Activated T-helper 1 cell treated with anti-CD3 and anti-CD28 coated beads, Interleukin-2, amount 50 U/mL, for 16 hours (primary cell): ENCODE measurements around the gene SPATA13.
"Not testable (repeated sequence)": the region's sequence is repeated elsewhere in the genome, so short reads cannot be mapped to it uniquely, and the experiment has no call there.

Experiments used
- DNase-seq, 2 donors: peaks; one replicate each; pipeline ENCODE4 v3.0.0-alpha.2; 2020; ENCODE audit warnings: low read depth in 1 of 2, low spot score in 1 of 2

The SPATA13 gene

GRCh38 chr13:24308068-24308445, 147.5 kb downstream of the SPATA13 start:
- DNase-seq, result no peak

- no peak for DNase-seq
Measured at GRCh38 chr13:24308488-24309020, 148.0 kb downstream of the SPATA13 start.

GRCh38 chr13:24309300-24309699, 148.8 kb downstream of the SPATA13 start, which contains the start of gene C1QTNF9:
Gene C1QTNF9 (plus strand): TSS chr13:24309580. CDS start chr13:24316004, 6,424 bp downstream.
- not testable (repeated sequence) for DNase-seq

GRCh38 chr13:24313439-24313838, 152.9 kb downstream of the SPATA13 start:
- DNase-seq, result no peak

- not testable (repeated sequence) for DNase-seq
Measured at GRCh38 chr13:24317835-24318234, 157.3 kb downstream of the SPATA13 start.

GRCh38 chr13:24318878-24319277, 158.4 kb downstream of the SPATA13 start:
- not testable (repeated sequence) for DNase-seq

- not testable (repeated sequence) for DNase-seq
Measured at GRCh38 chr13:24319641-24320040, 159.1 kb downstream of the SPATA13 start.

GRCh38 chr13:24321416-24321815, 160.9 kb downstream of the SPATA13 start:
- not testable (repeated sequence) for DNase-seq

- DNase-seq, result not testable (repeated sequence)
Measured at GRCh38 chr13:24322470-24322869, 161.9 kb downstream of the SPATA13 start.

GRCh38 chr13:24323036-24323738, 162.7 kb downstream of the SPATA13 start:
- DNase-seq, result no peak

- no peak for DNase-seq
Measured at GRCh38 chr13:24323739-24324075, 163.2 kb downstream of the SPATA13 start.

GRCh38 chr13:24327598-24327997, 167.1 kb downstream of the SPATA13 start:
- DNase-seq, result not testable (repeated sequence)

- no peak for DNase-seq
Measured at GRCh38 chr13:24328145-24328544, 167.6 kb downstream of the SPATA13 start.

GRCh38 chr13:24338721-24339120, 178.2 kb downstream of the SPATA13 start:
- no peak for DNase-seq

GRCh38 chr13:24339937-24340607, 179.6 kb downstream of the SPATA13 start:
- no peak for DNase-seq

GRCh38 chr13:24340608-24340955, 180.1 kb downstream of the SPATA13 start:
- no peak for DNase-seq

GRCh38 chr13:24341439-24341838, 180.9 kb downstream of the SPATA13 start:
- DNase-seq, result no peak

- DNase-seq, result no peak
Measured at GRCh38 chr13:24348385-24348784, 187.9 kb downstream of the SPATA13 start.

- no peak for DNase-seq
Measured at GRCh38 chr13:24348797-24349515, 188.4 kb downstream of the SPATA13 start.

GRCh38 chr13:24349778-24350664, 189.5 kb downstream of the SPATA13 start:
- DNase-seq, result not testable (repeated sequence)

GRCh38 chr13:24351423-24351822, 190.9 kb downstream of the SPATA13 start:
- DNase-seq, result no peak
